A673 (cell line): Measurements from ENCODE around the gene ARHGAP40. TPM values are rescaled to one million over a fixed set of nuclear protein-coding genes. Genes with fewer than 3 reads are reported as not detected.

ENCODE experiments used
- BruUV-seq: library from RNA; stranded (reverse); fragments of 400-500 nt; replicated peaks from 2 replicates; lab custom pipeline; 2021; lab: Mats Ljungman, UMichigan
- CTCF ChIA-PET: fragments of 300-600 bp; sonication (Branson Sonifier 250); formaldehyde crosslinking; loops from one replicate; lab custom pipeline; 2022; ENCODE audit warnings: antibody characterized with exemption; lab: Charles Lee
- POLR2A ChIA-PET: fragments of 300-600 bp; sonication (Branson Sonifier 250); formaldehyde crosslinking; loops from one replicate; lab custom pipeline; 2022; ENCODE audit warnings: antibody characterized with exemption; ENCODE audit not compliant: low non-redundant PET; lab: Charles Lee
- DNase-seq: peaks from one replicate; pipeline ENCODE4 v3.0.0-alpha.2; 2015; ENCODE audit warnings: low spot score
- H3K27ac ChIP-seq: fragments of 200-600 bp; sonication (generic); 2 replicates; pipeline ENCODE4 v1.5.1; 2016; ENCODE audit warnings: mixed run types, low read depth, mild to moderate bottlenecking, mixed read lengths, antibody characterized with exemption, low read length; ENCODE audit not compliant: poor library complexity, severe bottlenecking
- H3K27me3 ChIP-seq: fragments of 200-600 bp; sonication (generic); replicated peaks from 2 replicates; pipeline ENCODE4 v1.6.1; 2017; ENCODE audit warnings: mixed run types, low read depth, mild to moderate bottlenecking, mixed read lengths, antibody characterized with exemption, low read length; ENCODE audit not compliant: insufficient read depth, poor library complexity
- H3K36me3 ChIP-seq: fragments of 200-600 bp; sonication (generic); 2 replicates; pipeline ENCODE4 v1.6.1; 2016; ENCODE audit warnings: mixed run types, mild to moderate bottlenecking, mixed read lengths, antibody characterized with exemption, low read length; ENCODE audit not compliant: insufficient read depth, poor library complexity, severe bottlenecking
- H3K4me1 ChIP-seq: fragments of 200-600 bp; sonication (generic); 2 replicates; pipeline ENCODE4 v1.6.1; 2017; ENCODE audit warnings: mixed run types, mild to moderate bottlenecking, mixed read lengths, antibody characterized with exemption, low read length; ENCODE audit not compliant: insufficient read depth, poor library complexity, severe bottlenecking
- H3K4me3 ChIP-seq: fragments of 200-600 bp; sonication (generic); 2 replicates; pipeline ENCODE4 v1.5.1; 2016; ENCODE audit warnings: low read depth, mixed run types, mild to moderate bottlenecking, mixed read lengths, low read length; ENCODE audit not compliant: poor library complexity, severe bottlenecking
- H3K9me3 ChIP-seq: fragments of 200-600 bp; sonication (generic); 2 replicates; pipeline ENCODE4 v1.6.1; 2016; ENCODE audit warnings: mixed run types, low read depth, mild to moderate bottlenecking, mixed read lengths, antibody characterized with exemption, low read length; ENCODE audit not compliant: poor library complexity, severe bottlenecking
- EZH2 ChIP-seq: fragments of 200-600 bp; sonication (generic); IDR thresholded peaks from 2 replicates; pipeline ENCODE4 v1.6.1; 2017; ENCODE audit warnings: borderline replicate concordance, low read depth, mild to moderate bottlenecking, mixed read lengths, antibody characterized with exemption, low read length; ENCODE audit not compliant: poor library complexity, severe bottlenecking
- intact Hi-C: fragments of 100-400 bp; cut with micrococcal nuclease; formaldehyde crosslinking; loops from one replicate; pipeline ENCODE4 v1.10.0; 2022; ENCODE audit not compliant: unreplicated experiment
- total RNA-seq: library from RNA; stranded (reverse); gene quantifications from 2 replicates; pipeline ENCODE4 v1.2.3, GENCODE V29; 2021
- TF ChIP-seq, protein P1 (sequence below): fragments of 300-800, 200-600 bp; sonication (generic); conservative IDR thresholded peaks from 2 replicates; pipeline ENCODE4 v1.5.1; 2017; ENCODE audit warnings: low read depth, mild to moderate bottlenecking, antibody characterized with exemption, low read length, moderate library complexity, mixed read lengths

The ARHGAP40 gene
- total RNA-seq, 1 experiment from 2014 or later, result not detected

DNA sequence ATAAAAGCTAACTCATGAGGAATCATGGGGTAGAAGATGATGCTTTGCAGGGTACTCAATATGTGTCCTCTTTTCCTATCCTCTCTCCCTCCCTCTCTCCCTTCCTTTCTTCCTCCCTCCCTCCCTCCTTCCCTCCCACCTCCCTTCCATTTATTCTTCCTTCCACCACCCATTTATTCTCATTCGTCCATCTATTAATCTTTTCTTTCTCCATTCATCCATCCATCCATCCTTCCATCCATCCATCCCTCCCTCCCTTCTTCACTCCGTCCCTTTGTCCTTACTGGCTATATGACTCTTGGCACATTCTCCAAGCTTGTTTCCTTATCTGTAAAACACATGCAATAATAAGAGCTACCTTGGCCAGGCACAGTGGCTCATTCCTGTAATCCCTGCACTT lies 40.9 kb downstream of the ARHGAP40 start:
- H3K9me3 ChIP-seq, result no peaks in the 10 kb centered on the region
- H3K27ac ChIP-seq, result no peak overlapping the region
- H3K4me3 ChIP-seq, result no peak overlapping the region
- ChIA-PET POLR2A (no interaction called here), CTCF (interaction anchor here (0.7 kb wide), 1 partner anchor 9 kb away, joined by 4 read pairs; no protein-coding TSS in a partner anchor)
- TF ChIP-seq, protein P1, sequence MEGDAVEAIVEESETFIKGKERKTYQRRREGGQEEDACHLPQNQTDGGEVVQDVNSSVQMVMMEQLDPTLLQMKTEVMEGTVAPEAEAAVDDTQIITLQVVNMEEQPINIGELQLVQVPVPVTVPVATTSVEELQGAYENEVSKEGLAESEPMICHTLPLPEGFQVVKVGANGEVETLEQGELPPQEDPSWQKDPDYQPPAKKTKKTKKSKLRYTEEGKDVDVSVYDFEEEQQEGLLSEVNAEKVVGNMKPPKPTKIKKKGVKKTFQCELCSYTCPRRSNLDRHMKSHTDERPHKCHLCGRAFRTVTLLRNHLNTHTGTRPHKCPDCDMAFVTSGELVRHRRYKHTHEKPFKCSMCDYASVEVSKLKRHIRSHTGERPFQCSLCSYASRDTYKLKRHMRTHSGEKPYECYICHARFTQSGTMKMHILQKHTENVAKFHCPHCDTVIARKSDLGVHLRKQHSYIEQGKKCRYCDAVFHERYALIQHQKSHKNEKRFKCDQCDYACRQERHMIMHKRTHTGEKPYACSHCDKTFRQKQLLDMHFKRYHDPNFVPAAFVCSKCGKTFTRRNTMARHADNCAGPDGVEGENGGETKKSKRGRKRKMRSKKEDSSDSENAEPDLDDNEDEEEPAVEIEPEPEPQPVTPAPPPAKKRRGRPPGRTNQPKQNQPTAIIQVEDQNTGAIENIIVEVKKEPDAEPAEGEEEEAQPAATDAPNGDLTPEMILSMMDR, result no peak
- no peak for TF ChIP-seq EZH2
- H3K27me3 ChIP-seq, result peaks cover 28% of the 10 kb centered on the region
- no TSS peak for BruUV-seq
- no peaks in the 10 kb centered on the region for H3K36me3 ChIP-seq
- no peak for DNase-seq
- H3K4me1 ChIP-seq, result no peaks in the 10 kb centered on the region
- intact Hi-C loops, result no loop called here

DNA sequence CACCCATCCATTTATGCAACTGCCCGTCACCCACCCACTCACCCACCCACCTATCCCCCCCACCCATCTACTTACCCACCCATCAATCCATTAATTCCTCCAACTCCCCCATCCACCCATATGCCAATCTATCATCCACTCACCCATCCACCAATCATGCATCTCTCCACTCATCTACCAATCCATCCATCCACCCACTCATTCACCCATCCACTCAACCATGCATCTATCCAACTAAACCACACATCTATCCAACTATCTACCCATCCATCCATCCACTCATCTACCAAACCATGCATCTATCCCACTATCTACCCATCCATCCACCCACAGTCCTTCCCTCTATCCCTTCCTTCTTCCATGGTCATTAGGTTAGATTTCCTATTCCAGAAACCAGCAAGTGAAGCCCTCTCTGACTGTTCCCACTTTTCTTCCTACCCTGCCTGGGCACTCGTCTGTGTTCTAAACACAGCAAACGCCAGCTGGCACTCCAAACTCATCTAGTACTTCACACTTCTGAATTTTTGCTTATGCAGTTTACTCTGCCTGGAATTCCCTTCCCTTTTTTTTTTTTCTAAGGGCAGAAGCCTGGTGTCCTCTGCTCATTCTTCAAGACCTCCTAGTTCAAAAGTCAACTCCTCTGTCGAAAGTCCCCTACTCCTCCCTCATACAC lies 43.1 kb downstream of the ARHGAP40 start:
- Histone ChIP-seq H3K4me1 (no peaks in the 10 kb centered on the region), H3K9me3 (no peaks in the 10 kb centered on the region), H3K4me3 (no peak overlapping the region), H3K27me3 (peaks cover 28% of the 10 kb centered on the region), H3K36me3 (no peaks in the 10 kb centered on the region), H3K27ac (no peak overlapping the region)
- TF ChIP-seq, protein P1, result no peak
- no peak for TF ChIP-seq EZH2
- no TSS peak for BruUV-seq
- ChIA-PET CTCF (interaction anchor here (0.8 kb wide), 1 partner anchor 11 kb away, joined by 3 read pairs; no protein-coding TSS in a partner anchor), POLR2A (no interaction called here)
- DNase-seq, result no peak
- intact Hi-C loops, result loop anchor here (5.0 kb wide), 2 partner anchors 88 to 403 kb away; no protein-coding TSS in a partner anchor

- CTCF ChIA-PET, result interaction anchor here (0.8 kb wide), 1 partner anchor 12 kb away, joined by 3 read pairs; no protein-coding TSS in a partner anchor
- POLR2A ChIA-PET, result no interaction called here
- TF ChIP-seq, protein P1, result no peak
- no peaks in the 10 kb centered on the region for H3K9me3 ChIP-seq
- no peaks in the 10 kb centered on the region for H3K36me3 ChIP-seq
- H3K27me3 ChIP-seq, result peaks cover 28% of the 10 kb centered on the region
- intact Hi-C loops, result loop anchor here (5.0 kb wide), 2 partner anchors 87 to 402 kb away; no protein-coding TSS in a partner anchor
- H3K27ac ChIP-seq, result no peak overlapping the region
- BruUV-seq, result no TSS peak
- no peaks in the 10 kb centered on the region for H3K4me1 ChIP-seq
- no peak for DNase-seq
- H3K4me3 ChIP-seq, result no peak overlapping the region
Observed at GRCh38 chr20:38645351-38645750, 43.7 kb downstream of the ARHGAP40 start.
